MM.1S (cell line): ENCODE measurements around the gene ANKDD1A.

Experiments
- CTCF ChIP-seq: fragments of 300-600 bp; sonication (generic); IDR thresholded peaks from 2 replicates; pipeline ENCODE4 v1.5.1; 2016; ENCODE audit warnings: antibody characterized with exemption, low read length, mixed read lengths
- EZH2 ChIP-seq: fragments of 300-600 bp; sonication (generic); optimal IDR thresholded peaks from 2 replicates; pipeline ENCODE3; 2017; ENCODE audit warnings: low read depth, mild to moderate bottlenecking, antibody characterized with exemption, low read length, mixed read lengths

- TF ChIP-seq EZH2: no peak
- TF ChIP-seq CTCF: no peak
These were observed 35.5 kb downstream of the ANKDD1A start for GRCh38 chr15:64947211-64947610.
